Hematopoietic multipotent progenitor cell treated with erythropoietin and hydrocortisone succinate and interleukin-3 and kit ligand, for 4 days (in vitro differentiated cells): ENCODE data around the gene RFC3.
A peak's percentile ranks its signal among the peaks of the same experiment; 100 is the strongest.
"Not testable (repeated sequence)": the region's sequence is repeated elsewhere in the genome, so short reads cannot be mapped to it uniquely, and the experiment has no call there.

Experiments
- DNase-seq: peaks from one replicate; pipeline ENCODE4 v3.0.0-alpha.2; 2015

RFC3 gene, protein sequence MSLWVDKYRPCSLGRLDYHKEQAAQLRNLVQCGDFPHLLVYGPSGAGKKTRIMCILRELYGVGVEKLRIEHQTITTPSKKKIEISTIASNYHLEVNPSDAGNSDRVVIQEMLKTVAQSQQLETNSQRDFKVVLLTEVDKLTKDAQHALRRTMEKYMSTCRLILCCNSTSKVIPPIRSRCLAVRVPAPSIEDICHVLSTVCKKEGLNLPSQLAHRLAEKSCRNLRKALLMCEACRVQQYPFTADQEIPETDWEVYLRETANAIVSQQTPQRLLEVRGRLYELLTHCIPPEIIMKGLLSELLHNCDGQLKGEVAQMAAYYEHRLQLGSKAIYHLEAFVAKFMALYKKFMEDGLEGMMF

GRCh38 chr13:33817901-33818706 lies at the start of gene RFC3:
Gene RFC3 (plus strand): TSS chr13:33818149. CDS start chr13:33818179, 30 bp downstream.
- peak; percentile 98 for DNase-seq

DNA sequence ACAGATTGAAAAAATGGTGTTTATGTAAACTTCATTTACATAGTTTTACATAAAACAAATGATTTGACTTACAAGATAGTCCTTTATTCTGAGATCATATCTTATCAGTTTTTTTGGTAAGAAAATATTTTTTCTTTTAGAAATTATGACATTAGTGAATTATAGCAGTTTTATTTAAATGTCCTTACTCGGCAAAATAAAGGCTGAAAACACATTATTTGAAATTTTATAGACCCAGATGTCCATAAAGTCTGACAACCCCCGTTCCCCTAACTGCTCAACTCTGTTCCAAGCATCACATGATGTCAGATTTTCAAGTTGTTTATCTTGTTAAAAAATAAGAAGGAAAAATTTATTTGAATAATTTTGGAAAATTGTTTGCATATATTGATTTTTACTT lies 46.7 kb upstream of the RFC3 start:
- no peak for DNase-seq

DNA sequence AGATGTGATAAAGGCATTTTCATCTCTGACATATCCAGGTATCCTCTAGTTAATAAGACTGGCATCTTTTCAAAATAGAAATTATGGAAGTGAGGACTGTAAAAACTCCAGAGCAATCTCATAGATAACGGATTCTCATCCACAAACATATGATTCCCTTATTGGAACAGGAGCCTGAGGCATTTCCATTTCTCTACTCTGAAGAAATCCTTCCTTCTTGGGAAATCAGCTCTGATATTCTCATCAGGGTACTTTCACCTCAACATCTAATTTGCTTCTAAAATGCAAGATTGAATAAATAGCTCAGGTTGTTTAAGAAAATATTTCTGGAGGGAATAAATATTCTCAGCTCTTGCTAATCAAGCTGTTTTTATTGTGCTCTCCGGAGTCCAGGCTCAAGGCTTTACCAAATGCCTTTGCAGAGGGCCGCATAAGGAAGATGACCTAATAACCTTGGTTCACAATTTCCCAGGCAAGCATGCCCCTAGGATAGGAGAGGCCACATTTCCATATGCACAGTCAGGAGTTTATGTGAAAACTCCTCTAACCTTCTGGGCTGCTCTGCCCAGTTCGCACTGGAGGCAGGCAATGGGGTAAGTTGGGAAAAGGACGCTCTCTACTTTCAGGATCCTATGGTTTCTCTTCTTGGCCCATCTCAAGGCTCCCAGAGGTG lies 44.0 kb upstream of the RFC3 start:
- no peak for DNase-seq

DNA sequence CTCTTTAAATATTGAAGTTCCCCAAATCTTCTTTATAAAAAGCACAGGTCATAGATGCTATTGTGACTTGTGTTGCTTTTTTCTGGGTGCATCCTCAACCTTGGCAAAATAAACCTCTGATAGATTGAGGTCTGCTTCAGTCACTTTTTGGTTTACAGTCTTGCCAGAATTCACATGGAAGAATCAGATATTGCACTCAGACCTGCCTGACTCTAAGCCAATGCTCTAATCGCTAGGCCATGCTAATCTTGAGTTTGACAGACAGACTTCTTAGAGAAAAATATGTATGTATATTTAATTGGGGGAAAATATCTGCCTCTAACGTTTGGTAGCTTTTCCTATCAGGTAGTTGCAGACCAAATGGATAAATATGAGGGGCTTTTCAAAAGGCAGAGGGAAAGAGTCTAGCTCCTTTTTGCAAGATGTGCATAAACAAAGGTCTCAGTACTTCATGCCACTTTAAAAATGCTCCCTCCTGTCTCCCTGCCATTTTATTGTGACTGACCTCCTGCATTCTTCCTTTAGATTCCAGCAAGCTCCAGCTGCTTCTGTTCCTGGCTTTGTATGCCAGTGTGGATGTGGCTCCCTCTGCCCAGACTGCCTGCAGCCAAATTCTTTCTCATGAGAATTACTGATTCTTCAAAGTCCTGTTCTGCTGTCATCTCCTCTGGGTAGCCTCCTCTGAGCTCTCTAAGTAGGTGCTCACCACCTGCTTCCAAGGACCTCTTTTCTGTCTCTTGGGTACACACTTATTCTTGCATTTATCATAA lies 42.4 kb upstream of the RFC3 start:
- DNase-seq, result peak; percentile 18

- DNase-seq, result no peak
These were observed 41.6 kb upstream of the RFC3 start for GRCh38 chr13:33776239-33776881.

GRCh38 chr13:33782631-33783030 lies 35.3 kb upstream of the RFC3 start:
- DNase-seq, result no peak

GRCh38 chr13:33783212-33783611 lies 34.7 kb upstream of the RFC3 start:
- DNase-seq, result not testable (repeated sequence)

- DNase-seq, result no peak
These were observed 33.2 kb upstream of the RFC3 start for GRCh38 chr13:33784738-33785137.

DNA sequence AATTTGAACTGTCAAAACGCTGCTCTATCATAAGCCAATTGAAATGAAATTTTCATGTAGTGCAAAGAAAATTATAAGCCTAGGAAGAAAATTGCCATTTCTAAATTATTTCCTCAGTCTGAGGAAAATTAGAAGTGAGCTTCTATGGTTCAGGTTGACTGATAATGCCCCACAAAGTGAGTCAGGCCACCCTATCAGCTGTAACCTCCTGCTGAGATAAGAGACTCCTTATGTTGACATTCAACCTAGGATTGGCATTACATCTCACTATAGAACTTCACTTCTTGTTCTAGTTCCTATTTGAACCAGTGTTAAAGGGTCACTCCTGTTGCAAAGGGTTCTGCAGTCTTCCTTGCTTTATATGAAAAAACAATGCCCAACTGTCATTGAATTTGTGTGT lies 32.6 kb upstream of the RFC3 start:
- peak; percentile 78 for DNase-seq

DNA sequence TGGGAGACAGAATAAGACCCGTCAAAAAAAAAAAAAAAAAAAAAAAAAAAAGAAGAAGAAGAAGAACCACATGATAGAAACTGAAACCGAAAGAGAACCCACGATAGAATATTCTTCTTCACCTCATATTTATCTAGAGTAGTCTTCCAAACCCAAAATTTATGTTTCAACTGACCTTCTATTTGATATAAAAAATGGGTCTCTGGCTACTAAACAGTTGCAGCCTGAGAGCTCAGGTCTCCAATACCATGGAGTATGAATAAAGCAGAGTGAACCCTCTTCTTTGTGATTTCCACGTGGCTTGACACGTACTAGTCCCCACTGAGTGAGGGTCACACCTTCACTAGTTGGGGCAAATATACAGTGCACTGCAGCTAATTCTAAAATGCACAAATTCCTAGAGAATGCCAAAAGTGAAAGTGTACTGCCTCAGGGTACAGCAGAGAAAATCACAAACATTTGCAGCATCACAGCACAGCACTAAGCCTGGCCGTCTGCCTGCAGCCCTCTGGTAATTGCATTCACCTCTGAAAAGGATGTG lies 30.8 kb upstream of the RFC3 start:
- peak; percentile 42 for DNase-seq

GRCh38 chr13:33789066-33789606 lies 28.8 kb upstream of the RFC3 start:
- no peak for DNase-seq

GRCh38 chr13:33789739-33790138 lies 28.2 kb upstream of the RFC3 start:
- no peak for DNase-seq

GRCh38 chr13:33793726-33794125 lies 24.2 kb upstream of the RFC3 start:
- no peak for DNase-seq

DNA sequence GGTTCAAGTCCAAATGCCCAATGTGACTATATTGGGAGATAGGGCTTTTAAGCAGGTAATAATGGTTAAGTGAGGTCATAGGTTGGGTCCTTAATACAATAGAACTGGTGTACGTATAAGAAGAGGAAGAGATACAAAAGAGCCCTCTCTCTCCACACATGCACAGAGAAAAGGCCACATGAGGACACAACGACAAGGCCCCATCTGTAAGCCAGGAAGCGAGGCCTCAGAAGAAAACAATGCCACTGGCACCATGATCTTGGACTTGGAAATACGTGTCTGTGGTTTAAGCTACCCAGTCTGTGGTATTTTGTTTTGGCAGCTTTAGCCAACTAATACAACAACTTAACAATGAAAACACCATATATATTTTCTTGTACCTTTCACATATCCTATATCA lies 23.4 kb upstream of the RFC3 start:
- DNase-seq, result no peak

- no peak for DNase-seq
These were observed 21.9 kb upstream of the RFC3 start for GRCh38 chr13:33796095-33796494.

DNA sequence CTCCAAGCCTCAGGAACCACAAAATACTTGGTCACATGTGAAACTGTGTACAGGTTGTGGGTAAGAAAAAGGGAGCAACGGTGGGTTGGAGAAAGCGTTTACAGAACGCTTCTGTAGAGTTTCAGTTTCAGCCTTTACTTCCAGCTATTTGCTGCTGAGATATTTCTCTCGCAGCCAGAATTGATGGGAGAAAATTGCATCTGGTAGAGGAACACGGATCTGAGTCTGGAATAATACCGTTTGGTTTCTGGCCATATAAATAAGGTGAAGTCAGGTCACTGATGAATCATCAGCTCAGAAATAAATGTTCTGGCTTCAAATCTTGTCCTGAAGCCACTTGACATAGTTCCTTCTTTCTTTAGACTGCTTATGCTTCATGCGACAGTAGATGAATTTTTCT lies 20.3 kb upstream of the RFC3 start:
- no peak for DNase-seq

DNA sequence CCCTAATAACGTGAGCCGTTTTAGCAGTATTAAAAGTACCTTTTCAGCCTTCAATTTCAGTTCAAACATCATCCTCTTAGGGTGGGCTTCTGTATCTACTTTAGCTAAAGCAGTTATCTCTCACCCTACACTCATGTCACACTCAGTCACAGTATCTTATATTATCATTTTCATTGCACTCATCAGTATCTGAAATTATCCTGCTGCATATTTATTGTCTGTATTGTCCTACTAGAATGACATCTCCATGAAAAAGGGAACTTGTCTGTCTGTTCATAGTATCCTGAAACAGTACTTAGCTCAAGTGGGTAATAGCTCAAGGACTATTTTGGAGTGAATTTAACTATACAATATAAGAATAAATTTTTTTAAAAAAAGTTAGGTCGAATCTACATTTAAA lies 19.9 kb upstream of the RFC3 start:
- DNase-seq, result no peak

DNA sequence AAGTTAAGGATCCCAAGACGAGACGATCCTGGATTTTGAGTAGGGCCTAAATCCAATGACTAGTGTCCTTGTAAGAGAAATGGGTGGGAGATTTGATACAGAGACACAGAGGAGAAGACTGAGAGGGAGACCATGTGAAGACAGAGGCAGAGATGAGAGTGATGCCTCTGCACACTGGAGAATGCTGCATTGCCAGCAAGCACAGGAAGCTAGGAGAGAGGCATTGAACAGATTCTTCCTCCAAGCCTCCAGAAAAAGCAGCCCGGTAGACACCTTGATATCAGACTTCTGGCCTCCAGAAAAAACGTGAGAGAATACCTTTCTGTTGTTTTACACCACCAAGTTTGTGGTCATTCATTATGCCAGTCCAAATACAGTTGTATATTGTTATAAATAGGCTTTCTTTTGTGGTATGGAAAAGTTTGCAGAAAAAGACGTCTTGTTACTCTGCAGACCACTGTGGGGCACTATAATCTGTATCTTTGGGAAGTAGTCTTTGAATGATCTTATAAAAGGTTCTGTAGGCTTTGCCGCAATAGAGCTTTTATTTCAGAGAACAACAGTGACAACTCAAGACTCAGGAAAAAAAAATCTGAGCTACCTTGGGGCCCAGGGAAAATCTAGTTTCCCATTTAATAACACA lies 17.9 kb upstream of the RFC3 start:
- DNase-seq, result peak; percentile 66

- DNase-seq, result no peak
These were observed 17.2 kb upstream of the RFC3 start for GRCh38 chr13:33800646-33801186.

GRCh38 chr13:33806470-33807248 lies 11.3 kb upstream of the RFC3 start:
- no peak for DNase-seq
